Breast epithelium (tissue), 4 donors: ENCODE measurements around the gene ATP9A. TPM values are rescaled to one million over a fixed set of nuclear protein-coding genes. Genes with fewer than 3 reads are reported as not detected.

ENCODE experiments used
- DNase-seq, 2 donors: peaks; one replicate each; pipeline ENCODE4 v3.0.0-alpha.2; 2019; ENCODE audit warnings: low spot score in 2 of 2
- H3K27ac ChIP-seq, 2 donors: fragments of 200-600 bp; sonication (generic) in 1 of 2; one replicate each; pipeline ENCODE4 v1.5.1; 2016 to 2019; ENCODE audit warnings: mild to moderate bottlenecking in 1 of 2
- H3K27me3 ChIP-seq, 2 donors: fragments of 200-600 bp; sonication (generic) in 1 of 2; one replicate each; pipeline versions ENCODE4 v1.5.1 to v1.6.0; 2017 to 2019; ENCODE audit warnings: control low read depth in 1 of 2, mild to moderate bottlenecking in 1 of 2
- H3K36me3 ChIP-seq: fragments of 200-600 bp; one replicate; pipeline ENCODE4 v1.5.1; 2019
- H3K4me1 ChIP-seq, 2 donors: fragments of 200-600 bp; sonication (generic); one replicate each; pipeline ENCODE4 v1.5.1; 2016 to 2019; ENCODE audit warnings: control low read depth in 1 of 2
- H3K4me3 ChIP-seq, 3 donors: fragments of 200-600 bp; sonication (generic); 1 replicate in 2 of 3; 2 replicates in 1 of 3; pipeline ENCODE4 v1.5.1; 2016 to 2019; ENCODE audit warnings: mild to moderate bottlenecking in 3 of 3, moderate library complexity in 2 of 3
- H3K9me3 ChIP-seq, 2 donors: fragments of 200-600 bp; sonication (generic) in 1 of 2; one replicate each; pipeline ENCODE4 v1.5.1; 2016 to 2019; ENCODE audit warnings: control low read depth in 1 of 2
- CTCF ChIP-seq, 3 donors: fragments of 450-650 bp; IDR thresholded peaks; one replicate each; pipeline ENCODE4 v1.5.1; 2016 to 2017; ENCODE audit warnings: antibody characterized with exemption in 3 of 3, mild to moderate bottlenecking in 3 of 3, moderate library complexity in 3 of 3
- POLR2A ChIP-seq: fragments of 450-650 bp; IDR thresholded peaks from one replicate; pipeline ENCODE4 v1.6.1; 2016; ENCODE audit warnings: antibody characterized with exemption, mild to moderate bottlenecking, moderate library complexity
- POLR2AphosphoS5 ChIP-seq, 3 donors: sonication (generic); formaldehyde crosslinking; IDR thresholded peaks; one replicate each; pipeline ENCODE4 v1.6.1; 2017; ENCODE audit warnings: antibody characterized with exemption in 3 of 3
- intact Hi-C: fragments of 100-400 bp; cut with DNase I; formaldehyde crosslinking; loops from one replicate; pipeline ENCODE4 v1.15.1; 2023; ENCODE audit warnings: low total_unique reads
- total RNA-seq, 3 donors: library from RNA; depleted of rRNA; stranded (reverse); fragments of >200 nt; gene quantifications; one replicate each; pipeline ENCODE4 v1.1.0, GENCODE V29; 2016

The ATP9A gene
- total RNA-seq, 3 donors from 2014 or later = 41.6 to 98.4 (median 50.8) TPM

GRCh38 chr20:51700809-51701285 lies 67.3 kb downstream of the ATP9A start:
- no peaks in the 10 kb centered on the region for H3K4me1 ChIP-seq
- no peak for DNase-seq
- intact Hi-C loops = no loop called here
- H3K4me3 ChIP-seq = no peak overlapping the region
- H3K27ac ChIP-seq = no peak overlapping the region
- H3K27me3 ChIP-seq = no peaks in the 10 kb centered on the region
- H3K36me3 ChIP-seq = no peaks in the 10 kb centered on the region
- H3K9me3 ChIP-seq = no peaks in the 10 kb centered on the region
- TF ChIP-seq POLR2A (no peak), CTCF (IDR thresholded peaks at IDR 0.05) (peak; percentile 36 to 74 (median 63))

- Histone ChIP-seq H3K4me3 (no peak overlapping the region), H3K9me3 (no peaks in the 10 kb centered on the region), H3K36me3 (no peaks in the 10 kb centered on the region), H3K27ac (no peak overlapping the region), H3K27me3 (no peaks in the 10 kb centered on the region), H3K4me1 (no peaks in the 10 kb centered on the region)
- intact Hi-C loops = no loop called here
- TF ChIP-seq CTCF (IDR thresholded peaks at IDR 0.05) = no peak
- no peak for TF ChIP-seq POLR2A
- no peak for TF ChIP-seq POLR2AphosphoS5 (IDR thresholded peaks at IDR 0.05)
- no peak for DNase-seq
Measured at GRCh38 chr20:51698252-51698651, 69.9 kb downstream of the ATP9A start.

GRCh38 chr20:51697096-51697826 lies 70.9 kb downstream of the ATP9A start:
- no peak overlapping the region for H3K4me3 ChIP-seq
- H3K27ac ChIP-seq = no peak overlapping the region
- intact Hi-C loops = no loop called here

GRCh38 chr20:51696304-51697071 lies 71.7 kb downstream of the ATP9A start:
- TF ChIP-seq CTCF (IDR thresholded peaks at IDR 0.05) (no peak), POLR2AphosphoS5 (IDR thresholded peaks at IDR 0.05) (no peak), POLR2A (no peak)
- Histone ChIP-seq H3K4me1 (no peaks in the 10 kb centered on the region), H3K4me3 (no peak overlapping the region), H3K36me3 (no peaks in the 10 kb centered on the region), H3K27ac (no peak overlapping the region), H3K9me3 (no peaks in the 10 kb centered on the region), H3K27me3 (no peaks in the 10 kb centered on the region)
- intact Hi-C loops = no loop called here
- DNase-seq = no peak

More at GRCh38 chr20:51697096-51697826, 70.9 kb downstream of the ATP9A start:
- no peak for DNase-seq
- Histone ChIP-seq H3K9me3 (no peaks in the 10 kb centered on the region), H3K36me3 (no peaks in the 10 kb centered on the region), H3K4me1 (no peaks in the 10 kb centered on the region), H3K27me3 (no peaks in the 10 kb centered on the region)
- TF ChIP-seq POLR2AphosphoS5 (IDR thresholded peaks at IDR 0.05) (no peak), POLR2A (no peak), CTCF (IDR thresholded peaks at IDR 0.05) (no peak)
